ENCODE data around the gene MRE11.

DNA sequence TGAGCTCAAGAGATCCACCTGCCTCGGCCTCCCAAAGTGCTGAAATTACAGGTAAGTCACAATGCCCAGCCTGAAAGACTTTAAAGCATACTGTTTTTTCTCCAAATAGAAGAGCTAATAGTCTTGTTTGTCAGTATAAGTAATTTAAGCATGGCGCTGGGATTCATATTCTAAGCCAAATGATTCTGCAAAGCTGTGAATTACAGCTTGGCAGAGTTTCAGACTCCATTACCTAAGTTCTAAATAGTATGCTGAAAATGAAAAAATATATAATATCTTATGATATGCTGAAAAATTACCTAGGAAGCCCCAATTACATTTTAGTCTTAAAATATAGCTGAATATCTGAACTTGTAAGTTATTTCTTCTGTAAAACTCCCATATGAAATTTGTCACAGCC, 39.3 kb downstream of the MRE11 start:
- TF ChIP-seq, protein P1, sequence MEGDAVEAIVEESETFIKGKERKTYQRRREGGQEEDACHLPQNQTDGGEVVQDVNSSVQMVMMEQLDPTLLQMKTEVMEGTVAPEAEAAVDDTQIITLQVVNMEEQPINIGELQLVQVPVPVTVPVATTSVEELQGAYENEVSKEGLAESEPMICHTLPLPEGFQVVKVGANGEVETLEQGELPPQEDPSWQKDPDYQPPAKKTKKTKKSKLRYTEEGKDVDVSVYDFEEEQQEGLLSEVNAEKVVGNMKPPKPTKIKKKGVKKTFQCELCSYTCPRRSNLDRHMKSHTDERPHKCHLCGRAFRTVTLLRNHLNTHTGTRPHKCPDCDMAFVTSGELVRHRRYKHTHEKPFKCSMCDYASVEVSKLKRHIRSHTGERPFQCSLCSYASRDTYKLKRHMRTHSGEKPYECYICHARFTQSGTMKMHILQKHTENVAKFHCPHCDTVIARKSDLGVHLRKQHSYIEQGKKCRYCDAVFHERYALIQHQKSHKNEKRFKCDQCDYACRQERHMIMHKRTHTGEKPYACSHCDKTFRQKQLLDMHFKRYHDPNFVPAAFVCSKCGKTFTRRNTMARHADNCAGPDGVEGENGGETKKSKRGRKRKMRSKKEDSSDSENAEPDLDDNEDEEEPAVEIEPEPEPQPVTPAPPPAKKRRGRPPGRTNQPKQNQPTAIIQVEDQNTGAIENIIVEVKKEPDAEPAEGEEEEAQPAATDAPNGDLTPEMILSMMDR (IDR thresholded peaks at IDR 0.05), result no peak
- TF ChIP-seq POLR2A (IDR thresholded peaks at IDR 0.05), result no peak
- no peak for TF ChIP-seq POLR2AphosphoS5 (IDR thresholded peaks at IDR 0.05; ENCODE audit: insufficient read depth in 1 of 2, low read depth in 1 of 2)
